Panc1 (cell line): ENCODE data around the gene TOP3A. TPM values are rescaled to one million over a fixed set of nuclear protein-coding genes. Genes with fewer than 3 reads are reported as not detected.

ENCODE experiments used
- ATAC-seq: fragments of 200-7000 bp; cut with Tn5 transposase; 2 replicates; pipeline ENCODE4 v1.9.1; 2020; ENCODE audit warnings: mild to moderate bottlenecking, moderate library complexity
- BruUV-seq: library from RNA; stranded (reverse); fragments of 400-500 nt; replicated peaks from 2 replicates; lab custom pipeline; 2021; lab: Mats Ljungman, UMichigan
- CTCF ChIA-PET: fragments of 300-600 bp; sonication (Branson Sonifier 250); formaldehyde crosslinking; loops from one replicate; lab custom pipeline; 2022; ENCODE audit warnings: antibody characterized with exemption; lab: Charles Lee
- POLR2A ChIA-PET: fragments of 300-600 bp; sonication (Branson Sonifier 250); formaldehyde crosslinking; loops from one replicate; lab custom pipeline; 2022; ENCODE audit warnings: antibody characterized with exemption; lab: Charles Lee
- DNase-seq: peaks from one replicate; pipeline ENCODE4 v3.0.0-alpha.2; 2010; ENCODE audit warnings: low read depth, low spot score
- H3K27ac ChIP-seq: 2 replicates; pipeline ENCODE4 v1.5.1; 2011; ENCODE audit warnings: mild to moderate bottlenecking, low read length, inconsistent platforms
- H3K27me3 ChIP-seq: fragments of 200-500 bp; sonication (Bioruptor generic); 2 replicates; pipeline ENCODE4 v1.6.0; 2014; ENCODE audit warnings: low read length, inconsistent platforms; ENCODE audit not compliant: control insufficient read depth, insufficient read depth
- H3K36me3 ChIP-seq: fragments of 200-500 bp; sonication (Bioruptor generic); 2 replicates; pipeline ENCODE4 v1.5.1; 2014; ENCODE audit warnings: inconsistent platforms, mild to moderate bottlenecking, low read length, moderate library complexity; ENCODE audit not compliant: control insufficient read depth, insufficient read depth
- H3K4me1 ChIP-seq: 2 replicates; pipeline ENCODE4 v1.5.1; 2011; ENCODE audit warnings: inconsistent platforms, mild to moderate bottlenecking, low read length, moderate library complexity; ENCODE audit not compliant: control insufficient read depth, insufficient read depth
- H3K4me3 ChIP-seq, 2 experiments: 2 replicates each; pipeline ENCODE4 v1.5.1; 2011 to 2012; ENCODE audit warnings: low read depth in 2 of 2, low read length in 2 of 2, mild to moderate bottlenecking in 2 of 2, inconsistent platforms in 1 of 2, moderate library complexity in 1 of 2
- H3K9me3 ChIP-seq: fragments of 200-500 bp; sonication (Bioruptor generic); 2 replicates; pipeline ENCODE4 v1.5.1; 2014; ENCODE audit warnings: low read depth, mild to moderate bottlenecking, inconsistent platforms, low read length, moderate library complexity; ENCODE audit not compliant: control insufficient read depth, insufficient read depth
- CTCF ChIP-seq: fragments of 450-650 bp; IDR thresholded peaks from 2 replicates; pipeline ENCODE4 v1.5.1; 2017; ENCODE audit warnings: mild to moderate bottlenecking
- POLR2AphosphoS5 ChIP-seq: IDR thresholded peaks from 2 replicates; pipeline ENCODE4 v1.6.1; 2012; ENCODE audit warnings: mild to moderate bottlenecking, low read depth, low read length, moderate library complexity
- REST ChIP-seq, 2 experiments: IDR thresholded peaks; 2 replicates each; pipeline ENCODE4 v1.6.1; 2011 to 2012; ENCODE audit warnings: low read depth in 2 of 2, control low read depth in 1 of 2, low read length in 1 of 2, mild to moderate bottlenecking in 1 of 2, moderate library complexity in 1 of 2; ENCODE audit not compliant: insufficient read depth in 1 of 2
- SIN3A ChIP-seq: IDR thresholded peaks from 2 replicates; pipeline ENCODE4 v1.6.1; 2012; ENCODE audit warnings: low read depth, mild to moderate bottlenecking, low read length, moderate library complexity, borderline replicate concordance; ENCODE audit not compliant: insufficient read depth
- TCF7L2 ChIP-seq: IDR thresholded peaks from 2 replicates; pipeline ENCODE4 v1.6.1; 2011; ENCODE audit warnings: mild to moderate bottlenecking, low read depth, low read length, inconsistent platforms
- in situ Hi-C: cut with HindIII; loops from 2 replicates; pipeline ENCODE4 v1.10.0; 2016; ENCODE audit warnings: low sequenced_read_pairs, low pct_unique_long_range_greater_than_20kb
- intact Hi-C: fragments of 100-400 bp; cut with micrococcal nuclease; formaldehyde crosslinking; loops from one replicate; pipeline ENCODE4 v1.10.0; 2022; ENCODE audit not compliant: unreplicated experiment
- total RNA-seq: library from RNA; stranded (reverse); gene quantifications from one replicate; pipeline ENCODE4 v1.2.1, GENCODE V29; 2021; ENCODE audit not compliant: unreplicated experiment

Gene TOP3A
- total RNA-seq, 1 experiment from 2014 or later: 49.3 TPM

GRCh38 chr17:18246880-18247612 lies 67.7 kb downstream of the TOP3A start:
- intact Hi-C loops: no loop called here
- no TSS peak for BruUV-seq
- no peak overlapping the region for H3K4me3 ChIP-seq

More at GRCh38 chr17:18246880-18247612, 67.7 kb downstream of the TOP3A start:
- in situ Hi-C loops: no loop called here
- Histone ChIP-seq H3K27me3 (no peaks in the 10 kb centered on the region), H3K36me3 (no peaks in the 10 kb centered on the region; the same call in 1 of the 2 replicates), H3K27ac (no peak overlapping the region), H3K4me1 (no peaks in the 10 kb centered on the region), H3K9me3 (no peaks in the 10 kb centered on the region)
- TF ChIP-seq CTCF: no peak
- no peak for TF ChIP-seq TCF7L2
- no peak for TF ChIP-seq POLR2AphosphoS5
- TF ChIP-seq REST (IDR thresholded peaks at IDR 0.05; ENCODE audit: insufficient read depth in 1 of 2, low read depth in 2 of 2, low read length in 1 of 2): no peak
- no peak for TF ChIP-seq SIN3A
- CTCF ChIA-PET: no interaction called here
- ATAC-seq: peak; percentile 66
- DNase-seq: no peak
- POLR2A ChIA-PET: interaction anchor here (1.0 kb wide), 1 partner anchor 10 kb away, joined by 3 read pairs; no protein-coding TSS in a partner anchor
